HepG2 (cell line): ENCODE data around the gene CELSR2. TPM values are rescaled to one million over a fixed set of nuclear protein-coding genes. Genes with fewer than 3 reads are reported as not detected.

ENCODE experiments used
- DNMT3B ChIP-seq: conservative IDR thresholded peaks from 2 replicates; pipeline ENCODE4 v1.6.1; 2016; ENCODE audit warnings: missing biosample characterization, control low read depth
- DPF2 ChIP-seq: sonication (generic); formaldehyde crosslinking; IDR thresholded peaks from 2 replicates; pipeline ENCODE4 v1.4.0; 2020; ENCODE audit warnings: mild to moderate bottlenecking, low read depth, missing genetic modification reagents, borderline replicate concordance
- DRAP1 ChIP-seq: IDR thresholded peaks from 2 replicates; pipeline ENCODE4 v1.6.1; 2016; ENCODE audit warnings: missing genetic modification reagents, missing compliant biosample characterization
- GLMP ChIP-seq: sonication (generic); formaldehyde crosslinking; IDR thresholded peaks from 2 replicates; pipeline ENCODE4 v1.9.0; 2021; ENCODE audit warnings: missing genetic modification reagents, mild to moderate bottlenecking, borderline replicate concordance
- HHEX ChIP-seq: IDR thresholded peaks from 2 replicates; pipeline ENCODE4 v1.6.1; 2016; ENCODE audit warnings: control low read depth
- HNRNPH1 ChIP-seq: fragments of 200-400 bp; formaldehyde crosslinking; optimal IDR thresholded peaks from 2 replicates; pipeline ENCODE3; 2017; ENCODE audit warnings: mild to moderate bottlenecking, low read depth, low read length
- KLF9 ChIP-seq: IDR thresholded peaks from 2 replicates; pipeline ENCODE4 v1.6.1; 2016; ENCODE audit warnings: low read depth
- MED8 ChIP-seq: sonication (generic); formaldehyde crosslinking; IDR thresholded peaks from 2 replicates; pipeline ENCODE4 v1.8.1; 2023; ENCODE audit warnings: mild to moderate bottlenecking, missing genetic modification reagents; ENCODE audit not compliant: insufficient replicate concordance
- MEIS1 ChIP-seq: sonication (generic); formaldehyde crosslinking; IDR thresholded peaks from 2 replicates; pipeline ENCODE4 v1.9.0; 2021; ENCODE audit warnings: mild to moderate bottlenecking, missing genetic modification reagents, moderate library complexity, borderline replicate concordance
- NFE2L2 ChIP-seq: fragments of 150-350 bp; IDR thresholded peaks from 2 replicates; pipeline ENCODE4 v1.6.1; 2014; ENCODE audit warnings: low read length
- NR2F6 ChIP-seq, 2 experiments: IDR thresholded peaks; 2 replicates each; pipeline ENCODE4 v1.6.1; 2016; ENCODE audit warnings: antibody characterized with exemption in 1 of 2, mild to moderate bottlenecking in 1 of 2
- POLR2AphosphoS2 ChIP-seq: IDR thresholded peaks from 2 replicates; pipeline ENCODE4 v1.6.1; 2011; ENCODE audit warnings: low read depth, low read length, improper control_type of control experiment
- SMYD3 ChIP-seq: sonication (generic); formaldehyde crosslinking; IDR thresholded peaks from 2 replicates; pipeline ENCODE4 v1.8.1; 2023; ENCODE audit warnings: mild to moderate bottlenecking, missing genetic modification reagents
- SP4 ChIP-seq: sonication (generic); formaldehyde crosslinking; IDR thresholded peaks from 2 replicates; pipeline ENCODE4 v1.8.1; 2023; ENCODE audit warnings: mild to moderate bottlenecking, missing genetic modification reagents
- TBP ChIP-seq: sonication (generic); formaldehyde crosslinking; IDR thresholded peaks from 2 replicates; pipeline ENCODE4 v1.5.0; 2020; ENCODE audit warnings: missing genetic modification reagents
- ZFP36L2 ChIP-seq: sonication (generic); formaldehyde crosslinking; IDR thresholded peaks from 2 replicates; pipeline ENCODE4 v1.4.0; 2020; ENCODE audit warnings: missing genetic modification reagents
- ZGPAT ChIP-seq: IDR thresholded peaks from 2 replicates; pipeline ENCODE4 v1.6.1; 2016; ENCODE audit warnings: mild to moderate bottlenecking
- ZNF326 ChIP-seq: sonication (generic); formaldehyde crosslinking; IDR thresholded peaks from 2 replicates; pipeline ENCODE4 v1.4.0; 2020; ENCODE audit warnings: missing genetic modification reagents, borderline replicate concordance
- ZNF367 ChIP-seq: sonication (generic); formaldehyde crosslinking; IDR thresholded peaks from 2 replicates; pipeline ENCODE4 v1.4.0; 2020; ENCODE audit warnings: missing genetic modification reagents, borderline replicate concordance
- ZNF441 ChIP-seq: sonication (generic); formaldehyde crosslinking; IDR thresholded peaks from 2 replicates; pipeline ENCODE4 v1.7.0; 2021; ENCODE audit warnings: missing genetic modification reagents, borderline replicate concordance
- ZNF460 ChIP-seq: sonication (generic); formaldehyde crosslinking; IDR thresholded peaks from 2 replicates; pipeline ENCODE4 v1.5.1; 2020; ENCODE audit warnings: missing genetic modification reagents, mild to moderate bottlenecking, borderline replicate concordance
- ZNF546 ChIP-seq: sonication (generic); formaldehyde crosslinking; conservative IDR thresholded peaks from 2 replicates; pipeline ENCODE4 v1.8.1; 2023; ENCODE audit warnings: mild to moderate bottlenecking, missing genetic modification reagents
- polyA plus RNA-seq, 8 experiments: library from polyadenylated mRNA; depleted of rRNA in 3 of 8; stranded (reverse) in 7 of 8; unstranded in 1 of 8; fragments of >200 nt; fragmentation: Illumina TruSeq in 4 of 8; extraction: Trizol in 4 of 8; gene quantifications; 2 replicates each; pipeline versions ENCODE4 v1.2.1 to v1.2.3, GENCODE V29; 2011 to 2016; ENCODE audit warnings: low read depth in 4 of 8, missing spikeins in 1 of 8, mixed read lengths in 1 of 8; ENCODE audit not compliant: insufficient read depth in 1 of 8
- total RNA-seq, 5 experiments: library from RNA; depleted of rRNA; stranded (reverse); fragments of >200 nt; fragmentation: Illumina TruSeq; extraction: Trizol; gene quantifications; 2 replicates each; pipeline ENCODE4 v1.2.3, GENCODE V29; 2016; ENCODE audit warnings: low read depth in 1 of 5
- TF ChIP-seq, protein P1 (sequence below): sonication (generic); formaldehyde crosslinking; IDR thresholded peaks from 2 replicates; pipeline ENCODE4 v1.5.0; 2020; ENCODE audit warnings: mild to moderate bottlenecking, missing genetic modification reagents
- TF ChIP-seq, protein P2 (sequence below): sonication (generic); formaldehyde crosslinking; IDR thresholded peaks from 2 replicates; pipeline ENCODE4 v1.8.1; 2023; ENCODE audit warnings: mild to moderate bottlenecking, inconsistent platforms, moderate library complexity, missing genetic modification reagents, borderline replicate concordance

The CELSR2 gene
- total and polyA plus RNA-seq, 2 of the 13 experiments (the other 11 are each of a cell fraction or from before 2014, with no cell fraction given) = 4.0 to 6.6 TPM

- no peak for TF ChIP-seq NFE2L2
- peak; percentile 66 for TF ChIP-seq DPF2 (CRISPR knock-in tag)
- TF ChIP-seq DNMT3B (CRISPR knock-in tag) = 0 out of 2 replicates have a peak, but pooled peaks have one; percentile 39
- TF ChIP-seq SP4 (CRISPR knock-in tag) = peak; percentile 64; the same call in 1 of the 2 replicates
- peak; percentile 65; the same call in 1 of the 2 replicates for TF ChIP-seq DRAP1
- TF ChIP-seq SMYD3 (CRISPR knock-in tag) = no peak
- no peak for TF ChIP-seq ZNF326 (CRISPR knock-in tag)
- TF ChIP-seq HHEX (CRISPR knock-in tag) = no peak
- peak; percentile 77; the same call in 1 of the 2 replicates for TF ChIP-seq ZNF441 (CRISPR knock-in tag)
- no peak for TF ChIP-seq ZNF460 (CRISPR knock-in tag)
- TF ChIP-seq, protein P1, sequence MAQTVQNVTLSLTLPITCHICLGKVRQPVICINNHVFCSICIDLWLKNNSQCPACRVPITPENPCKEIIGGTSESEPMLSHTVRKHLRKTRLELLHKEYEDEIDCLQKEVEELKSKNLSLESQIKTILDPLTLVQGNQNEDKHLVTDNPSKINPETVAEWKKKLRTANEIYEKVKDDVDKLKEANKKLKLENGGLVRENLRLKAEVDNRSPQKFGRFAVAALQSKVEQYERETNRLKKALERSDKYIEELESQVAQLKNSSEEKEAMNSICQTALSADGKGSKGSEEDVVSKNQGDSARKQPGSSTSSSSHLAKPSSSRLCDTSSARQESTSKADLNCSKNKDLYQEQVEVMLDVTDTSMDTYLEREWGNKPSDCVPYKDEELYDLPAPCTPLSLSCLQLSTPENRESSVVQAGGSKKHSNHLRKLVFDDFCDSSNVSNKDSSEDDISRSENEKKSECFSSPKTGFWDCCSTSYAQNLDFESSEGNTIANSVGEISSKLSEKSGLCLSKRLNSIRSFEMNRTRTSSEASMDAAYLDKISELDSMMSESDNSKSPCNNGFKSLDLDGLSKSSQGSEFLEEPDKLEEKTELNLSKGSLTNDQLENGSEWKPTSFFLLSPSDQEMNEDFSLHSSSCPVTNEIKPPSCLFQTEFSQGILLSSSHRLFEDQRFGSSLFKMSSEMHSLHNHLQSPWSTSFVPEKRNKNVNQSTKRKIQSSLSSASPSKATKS (CRISPR knock-in tag) = no peak; the same call in 1 of the 2 replicates
- TF ChIP-seq, protein P2, sequence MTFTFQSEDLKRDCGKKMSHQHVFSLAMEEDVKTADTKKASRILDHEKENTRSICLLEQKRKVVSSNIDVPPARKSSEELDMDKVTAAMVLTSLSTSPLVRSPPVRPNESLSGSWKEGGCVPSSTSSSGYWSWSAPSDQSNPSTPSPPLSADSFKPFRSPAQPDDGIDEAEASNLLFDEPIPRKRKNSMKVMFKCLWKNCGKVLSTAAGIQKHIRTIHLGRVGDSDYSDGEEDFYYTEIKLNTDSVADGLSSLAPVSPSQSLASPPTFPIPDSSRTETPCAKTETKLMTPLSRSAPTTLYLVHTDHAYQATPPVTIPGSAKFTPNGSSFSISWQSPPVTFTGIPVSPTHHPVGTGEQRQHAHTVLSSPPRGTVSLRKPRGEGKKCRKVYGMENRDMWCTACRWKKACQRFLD (CRISPR knock-in tag) = 0 out of 2 replicates have a peak, but pooled peaks have one; percentile 51
- TF ChIP-seq ZFP36L2 (CRISPR knock-in tag) = no peak
- no peak; the same call in 1 of the 2 replicates for TF ChIP-seq TBP (CRISPR knock-in tag)
- TF ChIP-seq HNRNPH1 = no peak
- TF ChIP-seq GLMP (CRISPR knock-in tag) = no peak
- peak; percentile 91 for TF ChIP-seq ZGPAT
- TF ChIP-seq MEIS1 (CRISPR knock-in tag) = peak; percentile 80; the same call in 1 of the 2 replicates
- TF ChIP-seq ZNF546 (CRISPR knock-in tag) = no peak
- no peak for TF ChIP-seq ZNF367 (CRISPR knock-in tag)
- TF ChIP-seq NR2F6 (IDR thresholded peaks at IDR 0.05) = peak; percentile 14; the same call in 1 of the 2 replicates
- peak; percentile 82 for TF ChIP-seq NR2F6 (CRISPR knock-in tag; IDR thresholded peaks at IDR 0.05)
- TF ChIP-seq POLR2AphosphoS2 = no peak
- no peak for TF ChIP-seq MED8
- 0 out of 2 replicates have a peak, but pooled peaks have one; percentile 47 for TF ChIP-seq KLF9 (CRISPR knock-in tag)
Measured at GRCh38 chr1:109263597-109264378, 14.4 kb downstream of the CELSR2 start (continued).
